Lung (tissue), 12 donors: ENCODE measurements around the gene ABLIM2. TPM values are rescaled to one million over a fixed set of nuclear protein-coding genes. Genes with fewer than 3 reads are reported as not detected.

ENCODE experiments used
- ATAC-seq: fragments of 200-7000 bp; cut with Tn5 transposase; one replicate; pipeline ENCODE4 v1.9.1; 2020; ENCODE audit warnings: moderate number of reproducible peaks; ENCODE audit not compliant: insufficient read depth, low FRiP score
- DNase-seq, 3 donors: peaks; one replicate each; pipeline ENCODE4 v3.0.0-alpha.2; 2013 to 2017
- H3K27ac ChIP-seq, 2 donors: one replicate each; pipeline ENCODE4 v1.5.1; 2013; ENCODE audit warnings: mild to moderate bottlenecking in 2 of 2, moderate library complexity in 2 of 2, control low read depth in 1 of 2, inconsistent platforms in 1 of 2, low read depth in 1 of 2, low read length in 1 of 2
- H3K27me3 ChIP-seq, 3 donors: one replicate each; pipeline ENCODE4 v1.5.1; 2013; ENCODE audit warnings: low read length in 2 of 3; ENCODE audit not compliant: control insufficient read depth in 3 of 3, insufficient read depth in 3 of 3
- H3K36me3 ChIP-seq, 4 donors: one replicate each; pipeline ENCODE4 v1.5.1; 2013; ENCODE audit warnings: low read length in 4 of 4, mild to moderate bottlenecking in 1 of 4, moderate library complexity in 1 of 4; ENCODE audit not compliant: control insufficient read depth in 4 of 4, insufficient read depth in 4 of 4
- H3K4me1 ChIP-seq, 5 donors: one replicate each; pipeline ENCODE4 v1.5.1; 2013; ENCODE audit warnings: low read length in 5 of 5, mild to moderate bottlenecking in 2 of 5, moderate library complexity in 1 of 5; ENCODE audit not compliant: control insufficient read depth in 5 of 5, insufficient read depth in 5 of 5
- H3K4me3 ChIP-seq: one replicate; pipeline ENCODE4 v1.5.1; 2013; ENCODE audit warnings: mild to moderate bottlenecking, control low read depth, moderate library complexity
- H3K9ac ChIP-seq, 2 donors: one replicate each; pipeline ENCODE4 v1.5.1; 2013; ENCODE audit warnings: low read length in 2 of 2, control low read depth in 1 of 2; ENCODE audit not compliant: insufficient read depth in 1 of 2
- H3K9me3 ChIP-seq, 4 donors: one replicate each; pipeline ENCODE4 v1.5.1; 2013; ENCODE audit warnings: low read length in 3 of 4, mild to moderate bottlenecking in 1 of 4, moderate library complexity in 1 of 4; ENCODE audit not compliant: control insufficient read depth in 4 of 4, insufficient read depth in 3 of 4
- WGBS, 2 donors: extraction: QIAGEN DNeasy Blood & Tissue Kit; methylation state at CpG; one replicate each; pipeline ENCODE4 v1.1.7; 2013; 5-methylcytosine and 5-hydroxymethylcytosine counted together
- polyA plus RNA-seq, 2 donors: library from polyadenylated mRNA; stranded (reverse); fragments of 200-250 nt; gene quantifications; one replicate each; pipeline ENCODE4 v1.2.1, GENCODE V29; 2013
- total RNA-seq, 2 donors: library from RNA; depleted of rRNA in 1 of 2; stranded (reverse); fragments of >200 nt in 1 of 2; gene quantifications; one replicate each; pipeline ENCODE4 v1.2.1, GENCODE V29; 2014 to 2021
- TF ChIP-seq, protein P1 (sequence below): IDR thresholded peaks from 2 replicates; pipeline ENCODE4 v1.5.1; 2012; ENCODE audit warnings: mild to moderate bottlenecking; ENCODE audit errors: control extremely low read depth, extremely low read depth
- donor health status: control.
- donor health status: control.
- donor health status: Bipolar disorder and iron deficiency.
- donor health status: healthy.
- donor health status: DM: yes; HTN: yes; CAD: no.

The ABLIM2 gene
- total and polyA plus RNA-seq, 4 donors, result 1.7 to 10.9 (median 5.2) TPM

DNA sequence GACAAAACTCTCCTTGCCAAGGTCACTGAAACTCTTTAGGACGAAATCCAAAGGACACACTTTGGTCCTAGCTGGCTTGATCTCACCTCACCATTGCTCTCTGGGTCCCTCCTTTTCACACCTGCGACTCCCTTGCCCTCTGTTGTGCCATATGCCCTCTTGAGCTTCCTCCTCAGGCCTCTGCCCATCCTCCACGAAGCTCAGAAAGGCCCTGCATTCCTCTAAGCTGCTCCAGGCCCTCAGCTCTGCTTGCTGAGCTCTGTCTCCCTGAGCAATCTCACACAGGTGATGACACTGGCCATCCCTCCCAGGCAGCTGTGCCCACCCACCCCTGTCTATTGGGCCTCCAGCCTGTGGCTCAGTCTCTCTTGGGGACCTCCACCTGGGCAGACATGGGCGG lies 208.9 kb downstream of the ABLIM2 start:
- no peak overlapping the region for H3K27ac ChIP-seq
- no peak overlapping the region for H3K4me3 ChIP-seq
- H3K27me3 ChIP-seq, result no peaks in the 10 kb centered on the region
- H3K36me3 ChIP-seq, result no peaks in the 10 kb centered on the region
- peaks cover 0 to 7% (median 2%) of the 10 kb centered on the region in 5 donors for H3K4me1 ChIP-seq
- 76 to 77% methylated on average over 4 of the region's 4 CpGs for WGBS, 2 donors
- no peaks in the 10 kb centered on the region for H3K9me3 ChIP-seq
- TF ChIP-seq, protein P1, sequence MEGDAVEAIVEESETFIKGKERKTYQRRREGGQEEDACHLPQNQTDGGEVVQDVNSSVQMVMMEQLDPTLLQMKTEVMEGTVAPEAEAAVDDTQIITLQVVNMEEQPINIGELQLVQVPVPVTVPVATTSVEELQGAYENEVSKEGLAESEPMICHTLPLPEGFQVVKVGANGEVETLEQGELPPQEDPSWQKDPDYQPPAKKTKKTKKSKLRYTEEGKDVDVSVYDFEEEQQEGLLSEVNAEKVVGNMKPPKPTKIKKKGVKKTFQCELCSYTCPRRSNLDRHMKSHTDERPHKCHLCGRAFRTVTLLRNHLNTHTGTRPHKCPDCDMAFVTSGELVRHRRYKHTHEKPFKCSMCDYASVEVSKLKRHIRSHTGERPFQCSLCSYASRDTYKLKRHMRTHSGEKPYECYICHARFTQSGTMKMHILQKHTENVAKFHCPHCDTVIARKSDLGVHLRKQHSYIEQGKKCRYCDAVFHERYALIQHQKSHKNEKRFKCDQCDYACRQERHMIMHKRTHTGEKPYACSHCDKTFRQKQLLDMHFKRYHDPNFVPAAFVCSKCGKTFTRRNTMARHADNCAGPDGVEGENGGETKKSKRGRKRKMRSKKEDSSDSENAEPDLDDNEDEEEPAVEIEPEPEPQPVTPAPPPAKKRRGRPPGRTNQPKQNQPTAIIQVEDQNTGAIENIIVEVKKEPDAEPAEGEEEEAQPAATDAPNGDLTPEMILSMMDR, result no peak
- no peak overlapping the region for H3K9ac ChIP-seq
- ATAC-seq (no peak), DNase-seq (no peak)

DNA sequence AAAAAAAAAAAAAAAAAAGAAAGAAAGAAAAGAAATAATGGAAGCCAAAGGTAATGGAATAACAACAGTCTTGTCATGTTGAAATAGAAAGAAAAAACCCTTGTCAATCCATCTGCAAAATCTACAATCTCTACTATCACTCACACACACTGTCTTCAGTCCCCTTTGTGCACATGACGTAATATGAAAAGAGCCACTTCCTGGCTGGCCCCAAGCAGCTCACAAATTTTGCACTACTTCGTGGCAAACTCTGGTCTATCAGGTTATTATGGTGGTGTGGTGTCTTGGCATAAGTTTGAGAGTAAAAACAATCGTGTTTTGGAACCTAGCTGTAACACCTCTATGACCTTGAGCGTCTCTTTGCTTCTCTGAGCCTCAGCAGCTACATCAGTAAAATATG lies 210.7 kb downstream of the ABLIM2 start:
- ATAC-seq (no peak), DNase-seq (no peak)
- TF ChIP-seq, protein P1, result no peak
- Histone ChIP-seq H3K4me3 (no peak overlapping the region), H3K9ac (no peak overlapping the region), H3K4me1 (peaks cover 0 to 7% (median 6%) of the 10 kb centered on the region in 5 donors), H3K9me3 (no peaks in the 10 kb centered on the region), H3K27me3 (no peaks in the 10 kb centered on the region), H3K27ac (no peak overlapping the region), H3K36me3 (no peaks in the 10 kb centered on the region)
- WGBS, 2 donors, result 55 to 61% methylated on average over 4 of the region's 4 CpGs

DNA sequence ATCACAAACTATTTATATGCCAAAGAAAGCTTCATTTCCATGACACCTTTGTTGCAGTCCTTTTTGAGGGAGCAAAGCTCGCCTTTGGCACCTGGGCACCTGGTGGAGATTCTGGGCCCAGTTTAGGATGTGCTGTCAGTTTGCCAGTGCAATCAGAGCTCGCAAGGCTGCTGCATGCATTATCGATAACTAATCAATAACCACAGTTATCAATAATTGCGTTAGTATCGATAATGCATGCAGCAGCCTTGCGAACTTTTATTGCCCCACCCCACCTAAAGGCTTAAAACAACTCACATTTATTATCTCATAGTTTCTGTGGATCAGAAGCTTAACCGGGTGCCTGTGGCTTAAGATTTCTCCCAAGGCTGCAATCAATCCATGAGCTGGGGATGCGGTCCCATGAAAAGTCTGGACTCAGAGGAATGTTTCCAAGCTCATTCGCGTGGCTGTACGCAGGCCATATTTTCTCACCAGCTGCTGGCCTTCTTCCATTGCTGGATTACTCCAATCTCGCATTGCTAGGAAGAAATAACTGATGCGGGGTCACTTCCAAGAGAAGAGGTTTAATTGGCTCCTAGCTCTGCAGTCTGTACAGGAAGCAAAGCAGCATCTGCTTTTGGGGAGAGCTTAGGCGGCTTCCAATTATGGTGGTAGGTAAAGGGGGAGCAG lies 212.8 kb downstream of the ABLIM2 start:
- H3K27ac ChIP-seq, result no peak overlapping the region
- no peaks in the 10 kb centered on the region for H3K9me3 ChIP-seq
- H3K27me3 ChIP-seq, result no peaks in the 10 kb centered on the region
- H3K4me3 ChIP-seq, result no peak overlapping the region
- TF ChIP-seq, protein P1, result no peak
- H3K4me1 ChIP-seq, result peaks cover 0 to 7% (median 6%) of the 10 kb centered on the region in 5 donors
- ATAC-seq (no peak), DNase-seq (peak; percentile 78 to 93 (median 90))
- H3K9ac ChIP-seq, result peak overlapping the region in 1 of 2 donors; percentile 34
- WGBS, 2 donors, result 88 to 90% methylated on average over 14 of the region's 14 CpGs
- H3K36me3 ChIP-seq, result no peaks in the 10 kb centered on the region
